OCI-LY1 (cell line): ENCODE data around the gene LGR4.
"Not testable (repeated sequence)": the region's sequence is repeated elsewhere in the genome, so short reads cannot be mapped to it uniquely, and the experiment has no call there.

Experiments used
- H2AFZ ChIP-seq: fragments of 200-600 bp; sonication (generic), shearing (Covaris generic); 2 replicates; pipeline ENCODE4 v1.6.0; 2014; ENCODE audit warnings: antibody characterized with exemption, mild to moderate bottlenecking, low read length
- H3F3A ChIP-seq: fragments of 200-600 bp; sonication (generic), shearing (Covaris generic); 2 replicates; pipeline ENCODE4 v1.6.0; 2014; ENCODE audit warnings: mild to moderate bottlenecking, antibody characterized with exemption, low read length, moderate library complexity; ENCODE audit not compliant: insufficient read depth
- H3K27ac ChIP-seq: fragments of 200-600 bp; sonication (generic); 2 replicates; pipeline ENCODE4 v1.5.1; 2014; ENCODE audit warnings: low read length, mixed run types, mild to moderate bottlenecking, low read depth; ENCODE audit not compliant: poor library complexity, severe bottlenecking
- H3K27me3 ChIP-seq: fragments of 200-600 bp; sonication (generic); 2 replicates; pipeline ENCODE4 v1.6.0; 2014; ENCODE audit warnings: antibody characterized with exemption, mild to moderate bottlenecking, low read length, moderate library complexity; ENCODE audit not compliant: insufficient read depth
- H3K36me3 ChIP-seq: fragments of 200-600 bp; sonication (generic); 2 replicates; pipeline ENCODE4 v1.6.1; 2014; ENCODE audit warnings: mild to moderate bottlenecking, antibody characterized with exemption, low read length, moderate library complexity, mixed read lengths; ENCODE audit not compliant: insufficient read depth
- H3K4me1 ChIP-seq: fragments of 200-600 bp; sonication (generic); 2 replicates; pipeline ENCODE4 v1.5.1; 2014; ENCODE audit warnings: mild to moderate bottlenecking, low read length, moderate library complexity; ENCODE audit not compliant: insufficient read depth, severe bottlenecking
- H3K4me2 ChIP-seq: fragments of 200-600 bp; sonication (generic), shearing (Covaris generic); 2 replicates; pipeline ENCODE4 v1.6.1; 2014; ENCODE audit warnings: low read length
- H3K4me3 ChIP-seq: fragments of 200-600 bp; sonication (generic); 2 replicates; pipeline ENCODE4 v1.5.1; 2014; ENCODE audit warnings: low read length, low read depth, mild to moderate bottlenecking, mixed read lengths; ENCODE audit not compliant: poor library complexity, severe bottlenecking
- H3K79me2 ChIP-seq: fragments of 200-600 bp; shearing (Covaris generic); 2 replicates; pipeline ENCODE4 v1.6.1; 2016; ENCODE audit warnings: mixed run types, low read length, mixed read lengths; ENCODE audit not compliant: insufficient read depth
- H3K9ac ChIP-seq: fragments of 200-600 bp; sonication (generic), shearing (Covaris generic); 2 replicates; pipeline ENCODE4 v1.6.1; 2014; ENCODE audit warnings: mild to moderate bottlenecking, low read length, mixed read lengths
- H3K9me2 ChIP-seq: fragments of 200-600 bp; sonication (generic), shearing (Covaris generic); 2 replicates; pipeline ENCODE4 v1.6.1; 2014; ENCODE audit warnings: low read depth, mild to moderate bottlenecking, low read length, mixed read lengths
- H3K9me3 ChIP-seq: fragments of 200-600 bp; shearing (Covaris generic); 2 replicates; pipeline ENCODE4 v1.6.1; 2014; ENCODE audit warnings: low read length, mixed read lengths
- H4K20me1 ChIP-seq: fragments of 200-600 bp; sonication (generic), shearing (Covaris generic); 2 replicates; pipeline ENCODE4 v1.6.0; 2016; ENCODE audit warnings: mild to moderate bottlenecking, low read length; ENCODE audit not compliant: insufficient read depth
- EZH2 ChIP-seq: fragments of 200-600 bp; sonication (generic), shearing (Covaris generic); IDR thresholded peaks from 2 replicates; pipeline ENCODE4 v1.8.0; 2017; ENCODE audit warnings: borderline replicate concordance, mixed run types, mild to moderate bottlenecking, antibody characterized with exemption, low read length, moderate library complexity, mixed read lengths
- TF ChIP-seq, protein P1 (sequence below): fragments of 200-600 bp; sonication (generic), shearing (Covaris generic); IDR thresholded peaks from 2 replicates; pipeline ENCODE4 v1.5.1; 2017; ENCODE audit warnings: mild to moderate bottlenecking, antibody characterized with exemption, low read length, moderate library complexity, mixed read lengths

Gene LGR4

DNA sequence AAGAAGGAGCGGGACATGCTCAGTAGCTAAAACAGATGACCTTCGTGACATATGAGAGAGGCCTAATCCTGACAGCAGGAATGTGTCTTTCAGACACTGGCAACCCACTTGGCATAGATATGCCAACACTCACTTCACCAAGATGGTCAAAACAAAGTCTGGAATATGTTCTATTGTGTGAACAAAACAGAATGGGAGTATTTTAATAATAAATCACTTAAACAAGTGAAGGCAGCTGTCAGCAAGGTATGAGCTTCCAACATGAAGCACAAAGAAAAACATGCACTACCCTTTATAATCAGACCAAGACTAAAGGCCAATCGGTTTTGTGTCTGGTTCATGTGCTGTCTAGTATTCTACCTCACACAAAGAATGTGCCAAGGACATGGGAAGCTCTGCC lies 132.6 kb downstream of the LGR4 start:
- no peaks in the 10 kb centered on the region for H3F3A ChIP-seq
- no peak overlapping the region for H3K27ac ChIP-seq
- no peaks in the 10 kb centered on the region for H3K27me3 ChIP-seq
- no peak overlapping the region for H3K4me2 ChIP-seq
- no peaks in the 10 kb centered on the region for H3K9me3 ChIP-seq
- H3K4me3 ChIP-seq, result no peak overlapping the region
- no peaks in the 10 kb centered on the region for H4K20me1 ChIP-seq
- no peaks in the 10 kb centered on the region for H3K79me2 ChIP-seq
- peaks cover 7% of the 10 kb centered on the region; the same call in 1 of the 2 replicates for H3K36me3 ChIP-seq
- H3K9me2 ChIP-seq, result no peaks in the 10 kb centered on the region
- H3K4me1 ChIP-seq, result no peaks in the 10 kb centered on the region
- no peak overlapping the region for H2AFZ ChIP-seq
- H3K9ac ChIP-seq, result no peak overlapping the region
- TF ChIP-seq, protein P1, sequence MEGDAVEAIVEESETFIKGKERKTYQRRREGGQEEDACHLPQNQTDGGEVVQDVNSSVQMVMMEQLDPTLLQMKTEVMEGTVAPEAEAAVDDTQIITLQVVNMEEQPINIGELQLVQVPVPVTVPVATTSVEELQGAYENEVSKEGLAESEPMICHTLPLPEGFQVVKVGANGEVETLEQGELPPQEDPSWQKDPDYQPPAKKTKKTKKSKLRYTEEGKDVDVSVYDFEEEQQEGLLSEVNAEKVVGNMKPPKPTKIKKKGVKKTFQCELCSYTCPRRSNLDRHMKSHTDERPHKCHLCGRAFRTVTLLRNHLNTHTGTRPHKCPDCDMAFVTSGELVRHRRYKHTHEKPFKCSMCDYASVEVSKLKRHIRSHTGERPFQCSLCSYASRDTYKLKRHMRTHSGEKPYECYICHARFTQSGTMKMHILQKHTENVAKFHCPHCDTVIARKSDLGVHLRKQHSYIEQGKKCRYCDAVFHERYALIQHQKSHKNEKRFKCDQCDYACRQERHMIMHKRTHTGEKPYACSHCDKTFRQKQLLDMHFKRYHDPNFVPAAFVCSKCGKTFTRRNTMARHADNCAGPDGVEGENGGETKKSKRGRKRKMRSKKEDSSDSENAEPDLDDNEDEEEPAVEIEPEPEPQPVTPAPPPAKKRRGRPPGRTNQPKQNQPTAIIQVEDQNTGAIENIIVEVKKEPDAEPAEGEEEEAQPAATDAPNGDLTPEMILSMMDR, result no peak
- TF ChIP-seq EZH2, result no peak

DNA sequence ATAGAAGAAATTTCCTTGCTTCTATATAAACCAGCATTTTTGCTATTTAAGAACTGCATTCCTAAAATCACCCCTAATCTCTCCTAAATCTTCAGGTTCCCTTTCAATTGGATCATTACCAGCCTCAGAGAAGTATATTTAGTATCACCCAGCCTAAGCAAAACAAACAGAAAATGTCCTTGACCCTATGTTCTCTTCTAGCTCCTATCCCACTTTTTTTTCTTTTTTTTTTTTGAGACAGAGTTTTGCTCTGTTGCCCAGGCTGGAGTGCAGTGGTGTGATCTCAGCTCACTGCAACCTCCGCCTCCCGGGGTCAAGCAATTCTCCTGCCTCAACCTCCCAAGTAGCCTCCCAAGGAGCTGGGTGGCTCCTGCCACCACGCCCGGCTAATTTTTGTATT lies 137.8 kb downstream of the LGR4 start:
- not testable (repeated sequence) for H3K27ac ChIP-seq, H2AFZ ChIP-seq, H3K9me2 ChIP-seq, H3K9ac ChIP-seq, H3K27me3 ChIP-seq, H4K20me1 ChIP-seq, H3K79me2 ChIP-seq, H3K9me3 ChIP-seq, H3F3A ChIP-seq, H3K4me1 ChIP-seq, H3K4me3 ChIP-seq, H3K4me2 ChIP-seq
- peaks cover 12% of the 10 kb centered on the region; the same call in 1 of the 2 replicates for H3K36me3 ChIP-seq

DNA sequence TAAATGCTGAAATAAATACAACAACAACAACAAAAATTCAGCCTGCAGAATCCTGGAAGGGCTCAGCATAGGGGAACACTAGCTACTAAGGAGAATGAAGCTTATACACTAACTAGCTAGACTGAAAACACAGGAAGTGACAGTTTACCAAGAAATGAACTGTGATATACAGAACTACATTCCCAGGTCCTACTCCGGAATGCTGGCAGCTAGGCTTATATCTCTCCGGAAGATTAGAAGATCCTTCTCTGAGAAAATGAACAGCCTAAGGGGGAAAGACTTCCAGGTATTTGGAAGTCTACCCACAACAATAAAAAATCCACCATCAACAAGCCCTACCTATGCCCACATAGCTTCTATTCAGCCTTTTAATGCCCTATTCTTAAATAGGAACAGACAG lies 140.6 kb downstream of the LGR4 start:
- no peak overlapping the region for H3K4me3 ChIP-seq
- H3K9me3 ChIP-seq, result no peaks in the 10 kb centered on the region
- H3K4me2 ChIP-seq, result no peak overlapping the region
- no peaks in the 10 kb centered on the region for H3K4me1 ChIP-seq
- TF ChIP-seq, protein P1, result no peak
- TF ChIP-seq EZH2, result no peak
- H3K27ac ChIP-seq, result no peak overlapping the region
- no peaks in the 10 kb centered on the region for H3K79me2 ChIP-seq
- no peak overlapping the region for H3K9ac ChIP-seq
- no peaks in the 10 kb centered on the region for H3F3A ChIP-seq
- no peaks in the 10 kb centered on the region for H3K9me2 ChIP-seq
- H3K36me3 ChIP-seq, result peaks cover 9% of the 10 kb centered on the region; the same call in 1 of the 2 replicates
- H3K27me3 ChIP-seq, result no peaks in the 10 kb centered on the region
- no peak overlapping the region for H2AFZ ChIP-seq
- H4K20me1 ChIP-seq, result no peaks in the 10 kb centered on the region

DNA sequence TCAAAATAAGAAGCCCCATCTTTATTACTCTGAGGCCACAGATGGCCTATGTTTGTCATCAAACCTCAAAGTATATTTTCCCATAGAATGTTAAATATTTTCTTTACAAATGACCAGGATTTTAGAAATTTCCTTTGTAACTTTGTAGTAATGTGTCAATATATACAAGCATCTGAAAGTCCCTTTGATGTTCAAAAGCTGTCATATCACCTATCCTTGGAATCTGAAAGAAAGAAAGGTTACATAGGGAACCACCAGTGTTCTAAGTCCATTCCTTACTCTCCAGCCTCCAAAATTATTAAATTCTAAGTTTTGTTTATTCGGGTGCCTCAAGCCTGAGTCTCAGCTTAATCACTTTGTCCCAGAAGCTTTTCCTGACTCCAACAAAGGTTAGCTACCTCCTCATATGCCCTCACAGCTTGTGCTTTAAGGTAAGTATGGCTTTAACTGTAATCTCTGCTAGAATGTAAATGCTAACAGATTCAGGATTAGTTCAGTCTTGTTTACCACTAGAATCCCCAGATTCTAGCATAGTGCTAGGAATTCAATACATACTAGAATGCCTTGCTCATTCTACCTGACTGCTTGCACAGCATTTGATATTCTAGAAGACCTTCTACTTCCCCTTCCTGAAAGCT lies 141.8 kb downstream of the LGR4 start:
- TF ChIP-seq EZH2, result no peak
- TF ChIP-seq, protein P1, result no peak
- no peak overlapping the region for H3K4me3 ChIP-seq
- no peaks in the 10 kb centered on the region for H3K9me3 ChIP-seq
- no peaks in the 10 kb centered on the region for H3F3A ChIP-seq
- H3K9ac ChIP-seq, result no peak overlapping the region
- no peaks in the 10 kb centered on the region for H3K27me3 ChIP-seq
- H4K20me1 ChIP-seq, result no peaks in the 10 kb centered on the region
- peaks cover 9% of the 10 kb centered on the region; the same call in 1 of the 2 replicates for H3K36me3 ChIP-seq
- no peaks in the 10 kb centered on the region for H3K79me2 ChIP-seq
- H2AFZ ChIP-seq, result no peak overlapping the region
- no peak overlapping the region for H3K27ac ChIP-seq
- H3K4me1 ChIP-seq, result no peaks in the 10 kb centered on the region
- H3K4me2 ChIP-seq, result no peak overlapping the region
- no peaks in the 10 kb centered on the region for H3K9me2 ChIP-seq
